Nephron (organoid): ENCODE measurements around the gene KCNQ1.

ENCODE experiments used
- H3K27ac Mint-ChIP-seq, 3 experiments: 2 replicates each; pipeline ENCODE4 v1.8.0; 2020; ENCODE audit warnings: mixed read lengths in 3 of 3, mild to moderate bottlenecking in 2 of 3, moderate library complexity in 1 of 3
- H3K27me3 Mint-ChIP-seq: 2 replicates; pipeline ENCODE4 v1.8.0; 2021; ENCODE audit warnings: low read depth, mild to moderate bottlenecking, moderate library complexity, mixed read lengths
- H3K36me3 Mint-ChIP-seq: 2 replicates; pipeline ENCODE4 v1.8.0; 2020; ENCODE audit warnings: low read depth, mixed read lengths
- H3K4me1 Mint-ChIP-seq: 2 replicates; pipeline ENCODE4 v1.8.0; 2020; ENCODE audit warnings: mixed read lengths
- H3K4me3 Mint-ChIP-seq, 3 experiments: 2 replicates each; pipeline ENCODE4 v1.8.0; 2020; ENCODE audit warnings: mild to moderate bottlenecking in 3 of 3, mixed read lengths in 3 of 3, moderate library complexity in 2 of 3
- H3K9me3 Mint-ChIP-seq: 2 replicates; pipeline ENCODE4 v1.8.0; 2020; ENCODE audit warnings: mixed read lengths
- TF ChIP-seq, protein P1 (sequence below), 3 experiments: fragments of 200-600 bp; sonication (generic); IDR thresholded peaks; one replicate each; pipeline ENCODE4 v1.5.0; 2021; ENCODE audit warnings: antibody characterized with exemption in 3 of 3; ENCODE audit not compliant: unreplicated experiment in 3 of 3

KCNQ1 gene

DNA sequence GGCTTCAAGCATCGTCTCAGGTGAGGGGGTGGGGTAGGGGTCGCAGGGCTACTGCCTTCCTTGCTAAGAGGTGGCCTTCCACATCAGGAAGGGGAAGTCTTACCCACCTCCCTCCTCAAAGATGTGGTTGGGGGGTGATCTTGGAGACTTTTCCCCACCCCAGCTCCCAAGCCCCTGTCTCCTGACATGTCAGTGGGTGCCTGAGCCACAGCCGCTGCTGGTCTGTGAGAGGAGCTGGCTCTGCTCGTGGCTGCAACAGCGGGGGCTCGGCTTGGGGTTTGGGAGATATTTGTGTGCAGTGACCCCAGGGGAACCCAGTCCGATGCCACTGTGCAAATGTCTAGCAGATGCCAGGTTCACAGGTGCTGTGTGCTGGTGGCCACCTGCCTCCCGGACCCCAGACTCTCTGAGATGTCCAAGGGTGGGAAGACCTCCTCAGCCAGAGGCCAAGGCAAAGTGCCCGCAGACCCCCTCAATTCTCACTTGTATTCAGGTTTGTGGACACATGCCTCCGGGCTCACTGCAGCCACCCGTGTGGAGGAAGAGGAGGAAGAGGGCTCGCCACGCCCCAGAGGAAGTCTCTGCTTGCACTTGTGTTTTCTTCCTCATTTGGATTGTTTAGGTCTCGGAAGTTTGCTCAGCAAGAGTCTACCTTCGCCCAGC lies 1.9 kb downstream of the KCNQ1 start:
- no peak overlapping the region for H3K27ac Mint-ChIP-seq
- no peaks in the 10 kb centered on the region for H3K4me1 Mint-ChIP-seq
- TF ChIP-seq, protein P1, sequence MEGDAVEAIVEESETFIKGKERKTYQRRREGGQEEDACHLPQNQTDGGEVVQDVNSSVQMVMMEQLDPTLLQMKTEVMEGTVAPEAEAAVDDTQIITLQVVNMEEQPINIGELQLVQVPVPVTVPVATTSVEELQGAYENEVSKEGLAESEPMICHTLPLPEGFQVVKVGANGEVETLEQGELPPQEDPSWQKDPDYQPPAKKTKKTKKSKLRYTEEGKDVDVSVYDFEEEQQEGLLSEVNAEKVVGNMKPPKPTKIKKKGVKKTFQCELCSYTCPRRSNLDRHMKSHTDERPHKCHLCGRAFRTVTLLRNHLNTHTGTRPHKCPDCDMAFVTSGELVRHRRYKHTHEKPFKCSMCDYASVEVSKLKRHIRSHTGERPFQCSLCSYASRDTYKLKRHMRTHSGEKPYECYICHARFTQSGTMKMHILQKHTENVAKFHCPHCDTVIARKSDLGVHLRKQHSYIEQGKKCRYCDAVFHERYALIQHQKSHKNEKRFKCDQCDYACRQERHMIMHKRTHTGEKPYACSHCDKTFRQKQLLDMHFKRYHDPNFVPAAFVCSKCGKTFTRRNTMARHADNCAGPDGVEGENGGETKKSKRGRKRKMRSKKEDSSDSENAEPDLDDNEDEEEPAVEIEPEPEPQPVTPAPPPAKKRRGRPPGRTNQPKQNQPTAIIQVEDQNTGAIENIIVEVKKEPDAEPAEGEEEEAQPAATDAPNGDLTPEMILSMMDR (IDR thresholded peaks at IDR 0.05; ENCODE audit: unreplicated experiment in 3 of 3) = no peak
- H3K4me3 Mint-ChIP-seq = peak overlapping the region; percentile 16 to 51 (median 42)
- peaks cover 54% of the 10 kb centered on the region for H3K27me3 Mint-ChIP-seq
- no peaks in the 10 kb centered on the region for H3K36me3 Mint-ChIP-seq
- H3K9me3 Mint-ChIP-seq = peaks cover 15% of the 10 kb centered on the region

DNA sequence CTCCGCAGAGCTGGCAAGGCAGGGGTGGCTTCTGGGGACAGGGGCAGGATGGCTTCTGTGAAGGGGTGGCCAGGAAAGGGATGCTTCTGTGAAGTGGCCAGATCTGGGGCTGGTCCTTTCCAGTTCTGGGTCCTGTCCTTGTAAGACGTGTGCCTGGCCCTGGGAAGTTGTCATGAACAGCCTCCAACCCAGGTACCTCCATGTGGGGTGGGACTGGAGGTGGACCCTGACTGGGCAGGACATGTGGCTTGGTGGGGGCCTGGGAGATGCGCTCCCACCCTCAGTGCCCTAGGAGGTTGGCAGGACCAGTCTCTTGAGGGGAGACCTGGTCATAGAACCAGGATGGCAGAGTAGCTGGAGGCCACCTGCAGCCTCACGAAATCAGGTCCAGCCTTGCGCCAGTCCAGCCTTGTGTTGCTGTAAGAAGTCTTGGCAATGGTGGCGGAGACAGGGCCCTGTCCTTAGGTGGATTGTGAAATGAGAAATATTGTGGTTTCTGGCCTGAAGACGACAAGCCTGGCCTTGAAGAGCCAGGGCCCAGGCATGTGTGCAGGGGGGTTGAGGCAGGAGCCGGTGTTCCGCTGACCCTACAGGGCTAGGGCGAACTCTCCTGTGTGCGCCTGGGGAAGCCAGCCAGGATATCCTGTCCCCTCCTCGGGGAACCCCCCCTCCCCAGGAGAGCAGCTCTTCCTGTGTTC lies 2.6 kb downstream of the KCNQ1 start:
- Mint-ChIP-seq H3K4me1 (peaks cover 7% of the 10 kb centered on the region), H3K27me3 (peaks cover 50% of the 10 kb centered on the region), H3K4me3 (peak overlapping the region; percentile 16 to 51 (median 42)), H3K36me3 (no peaks in the 10 kb centered on the region), H3K9me3 (peaks cover 11% of the 10 kb centered on the region), H3K27ac (no peak overlapping the region)
- TF ChIP-seq, protein P1 (IDR thresholded peaks at IDR 0.05; ENCODE audit: unreplicated experiment in 3 of 3) = no peak

DNA sequence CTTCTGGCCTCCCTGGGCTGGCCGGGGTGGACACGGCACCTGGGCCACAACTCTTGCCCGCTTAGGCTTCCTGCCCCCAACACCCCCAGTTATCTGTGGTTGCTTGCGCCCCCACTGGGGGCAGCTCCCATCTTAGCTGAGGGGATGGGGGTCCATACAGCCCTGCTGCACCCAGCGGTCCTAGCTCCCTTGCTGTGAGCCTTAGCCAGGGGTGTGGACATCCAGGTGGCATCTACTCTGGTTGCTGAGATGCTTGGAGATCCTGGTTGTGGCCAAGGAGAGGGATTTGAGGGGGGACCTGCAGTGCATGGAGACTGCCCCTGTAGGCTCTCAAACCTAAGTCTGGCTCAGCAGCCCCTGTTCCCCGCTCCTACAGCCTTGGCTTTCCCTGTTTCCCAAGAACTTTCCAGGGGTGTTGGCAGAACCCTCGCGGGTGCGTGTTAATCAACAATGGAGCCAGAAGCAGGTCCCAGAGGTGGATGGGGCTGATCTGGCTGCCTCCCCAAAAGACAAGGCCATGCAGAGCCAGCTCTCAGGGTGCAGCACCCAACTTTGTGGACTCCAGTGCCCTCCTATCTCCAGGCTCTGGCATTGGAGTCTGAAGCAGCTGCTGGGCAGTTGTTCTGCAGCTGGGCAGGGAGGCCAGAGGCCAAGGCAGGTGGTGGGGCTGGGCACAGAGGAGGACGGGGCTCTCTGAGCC lies 3.3 kb downstream of the KCNQ1 start:
- Mint-ChIP-seq H3K4me1 (peaks cover 12% of the 10 kb centered on the region), H3K9me3 (peaks cover 4% of the 10 kb centered on the region), H3K27ac (no peak overlapping the region), H3K4me3 (no peak overlapping the region), H3K27me3 (peaks cover 49% of the 10 kb centered on the region), H3K36me3 (no peaks in the 10 kb centered on the region)
- TF ChIP-seq, protein P1 (IDR thresholded peaks at IDR 0.05; ENCODE audit: unreplicated experiment in 3 of 3) = no peak

DNA sequence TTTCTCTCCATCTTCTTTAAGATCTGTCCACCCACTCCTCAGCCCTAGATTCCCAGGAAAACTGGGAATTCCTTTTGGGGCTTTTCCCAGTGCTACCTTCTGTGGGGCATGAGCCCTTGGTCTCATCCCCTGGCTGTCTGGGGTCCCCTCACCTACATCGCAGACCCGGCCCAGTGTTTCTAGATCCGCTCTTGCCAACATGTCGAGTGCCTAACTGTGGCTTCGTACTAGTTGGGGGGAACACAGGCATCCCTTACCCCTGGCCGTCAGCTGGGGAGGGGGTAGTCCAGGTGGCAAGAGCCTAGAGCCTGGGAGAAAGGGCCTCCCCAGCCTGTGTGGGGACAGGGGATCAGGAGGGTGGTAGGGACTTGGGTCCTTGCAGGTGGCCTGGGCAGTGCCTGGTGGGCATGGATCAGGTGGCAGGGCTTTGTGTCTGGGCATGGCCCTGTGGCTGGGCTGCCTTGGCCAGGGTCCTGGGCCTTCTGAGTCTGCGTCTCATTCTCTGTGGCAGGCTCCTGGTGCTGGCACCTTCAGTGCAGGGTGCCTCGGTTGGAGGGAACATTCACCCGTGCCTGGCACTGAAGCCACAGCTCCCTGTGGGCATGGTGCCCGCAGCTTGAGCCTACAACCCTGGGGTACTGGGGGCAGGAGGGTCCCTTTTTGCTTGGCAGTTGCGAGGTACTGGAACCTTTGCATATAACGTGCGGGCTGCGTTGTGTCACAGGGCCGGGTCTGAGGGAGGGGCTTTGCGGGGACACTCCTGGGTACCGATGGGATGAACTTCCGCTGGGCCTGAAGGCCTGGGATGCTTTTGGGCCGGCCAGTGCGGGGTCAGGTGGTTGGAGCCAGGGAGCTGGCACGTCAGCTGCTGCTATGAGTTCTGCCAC lies 4.1 kb downstream of the KCNQ1 start:
- H3K27ac Mint-ChIP-seq = no peak overlapping the region
- TF ChIP-seq, protein P1 (IDR thresholded peaks at IDR 0.05; ENCODE audit: unreplicated experiment in 3 of 3) = no peak
- H3K9me3 Mint-ChIP-seq = no peaks in the 10 kb centered on the region
- H3K36me3 Mint-ChIP-seq = no peaks in the 10 kb centered on the region
- H3K27me3 Mint-ChIP-seq = peaks cover 43% of the 10 kb centered on the region
- H3K4me3 Mint-ChIP-seq = peak overlapping the region in 2 of 3 experiments; percentile 53 to 63
- H3K4me1 Mint-ChIP-seq = peaks cover 12% of the 10 kb centered on the region

DNA sequence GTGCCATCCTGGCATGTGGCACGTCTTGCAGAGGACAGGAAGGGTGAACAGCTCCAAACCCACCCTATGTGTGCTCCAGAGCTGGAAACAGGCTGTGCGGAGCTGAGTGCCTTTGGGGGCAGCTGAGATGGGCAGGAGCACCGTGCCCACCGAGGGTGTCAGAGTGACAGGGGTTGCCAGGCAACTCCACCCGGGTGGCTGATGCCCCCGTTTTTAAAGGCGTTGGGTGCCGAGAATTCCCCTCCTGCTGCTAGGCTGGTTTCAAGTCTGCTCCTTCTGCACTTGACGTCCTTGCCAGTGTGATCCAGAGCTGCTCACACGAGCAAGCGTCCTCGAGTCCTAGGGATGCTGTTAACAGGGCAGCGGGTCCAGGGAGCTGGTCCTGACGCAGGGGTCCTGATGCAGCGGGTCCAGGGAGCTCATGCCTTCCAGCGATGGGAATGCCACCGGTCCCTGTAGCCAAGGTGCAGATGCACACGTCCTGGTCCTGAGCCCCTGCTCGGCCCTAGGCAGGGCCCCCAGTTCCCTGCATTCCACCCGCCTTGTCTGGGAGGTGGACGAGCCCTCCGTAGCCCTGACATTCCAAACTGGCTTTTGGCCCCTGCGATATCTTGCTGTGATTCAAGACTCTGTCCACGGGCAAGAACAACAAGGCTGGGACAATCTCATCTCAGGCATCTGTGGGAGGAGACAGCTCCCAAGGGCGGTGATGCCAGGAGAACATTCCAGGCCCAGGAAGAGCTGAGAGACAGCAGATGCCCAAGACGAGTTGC lies 4.9 kb downstream of the KCNQ1 start:
- Mint-ChIP-seq H3K27ac (no peak overlapping the region), H3K27me3 (peaks cover 43% of the 10 kb centered on the region), H3K36me3 (no peaks in the 10 kb centered on the region), H3K4me1 (peaks cover 12% of the 10 kb centered on the region), H3K9me3 (no peaks in the 10 kb centered on the region), H3K4me3 (no peak overlapping the region)
- TF ChIP-seq, protein P1 (IDR thresholded peaks at IDR 0.05; ENCODE audit: unreplicated experiment in 3 of 3) = no peak
